K562 (cell line): Measurements from ENCODE around the gene TIMM44. TPM values are rescaled to one million over a fixed set of nuclear protein-coding genes. Genes with fewer than 3 reads are reported as not detected.

ENCODE experiments used
- ATAC-seq: fragments of 200-7000 bp; cut with Tn5 transposase; 3 replicates; pipeline ENCODE4 v1.9.1; 2020; ENCODE audit warnings: moderate library complexity
- BruUV-seq: library from RNA; stranded (reverse); fragments of 400-500 nt; replicated peaks from 2 replicates; lab custom pipeline; 2021; lab: Mats Ljungman, UMichigan
- CTCF ChIA-PET: fragments of 300-600 bp; formaldehyde crosslinking; extraction: SDS; loops from one replicate; lab custom pipeline; 2021; ENCODE audit warnings: low intra/inter-chr PET ratio; lab: Yijun Ruan, JAX
- POLR2A ChIA-PET: fragments of 300-600, 350-650 bp; sonication (Branson Sonifier 250); formaldehyde crosslinking; extraction: SDS; loops from one replicate; lab custom pipeline; 2021; ENCODE audit warnings: antibody characterized with exemption, inconsistent platforms; lab: Yijun Ruan, JAX
- DNase-seq, 4 experiments: peaks; one replicate each; pipeline versions ENCODE4 v3.0.0 to v3.0.0-alpha.2; 2011 to 2018; ENCODE audit warnings: low spot score in 3 of 4, mixed read lengths in 3 of 4; ENCODE audit errors: extremely low read depth in 1 of 4
- FAIRE-seq: peaks from 2 replicates; lab custom pipeline; 2011; peaks lifted over from hg19 to GRCh38; lab: Jason Lieb, UNC
- H2AFZ ChIP-seq: 2 replicates; pipeline ENCODE4 v1.6.0; 2011; ENCODE audit warnings: low read depth, low read length, control low read depth, inconsistent platforms
- H3K27ac ChIP-seq: fragments of 200-600 bp; 3 replicates; pipeline ENCODE4 v1.8.0; 2011; ENCODE audit warnings: low read depth, mild to moderate bottlenecking, control low read depth, inconsistent platforms, low read length, moderate library complexity, mixed read lengths; ENCODE audit errors: extremely low read depth
- H3K27me3 ChIP-seq, 2 experiments: fragments of 300-600 bp in 1 of 2; 2 replicates in 1 of 2; 3 replicates in 1 of 2; pipeline versions ENCODE4 v1.6.0 to v1.8.0; 2011; ENCODE audit warnings: inconsistent platforms in 2 of 2, low read length in 2 of 2, mild to moderate bottlenecking in 1 of 2, mixed read lengths in 1 of 2, moderate library complexity in 1 of 2; ENCODE audit not compliant: control insufficient read depth in 2 of 2, insufficient read depth in 2 of 2
- H3K36me3 ChIP-seq: fragments of 300-600 bp; 3 replicates; pipeline ENCODE4 v1.8.0; 2011; ENCODE audit warnings: mild to moderate bottlenecking, low read length, inconsistent platforms; ENCODE audit not compliant: control insufficient read depth, insufficient read depth
- H3K4me1 ChIP-seq, 2 experiments: fragments of 200-600 bp in 1 of 2; replicated peaks in 1 of 2; 2 replicates in 1 of 2; 3 replicates in 1 of 2; pipeline versions ENCODE4 v1.5.1 to v1.8.0; 2011; ENCODE audit warnings: inconsistent platforms in 2 of 2, low read length in 2 of 2, mild to moderate bottlenecking in 1 of 2, mixed read lengths in 1 of 2, moderate library complexity in 1 of 2; ENCODE audit not compliant: control insufficient read depth in 2 of 2, insufficient read depth in 2 of 2
- H3K4me2 ChIP-seq: 2 replicates; pipeline ENCODE4 v1.6.1; 2011; ENCODE audit warnings: low read length, control low read depth, inconsistent platforms, mixed read lengths; ENCODE audit not compliant: insufficient read depth
- H3K4me3 ChIP-seq: fragments of 200-600 bp; sonication (generic), shearing (Covaris generic); 2 replicates; pipeline ENCODE4 v1.5.1; 2016; ENCODE audit warnings: control low read depth, inconsistent platforms
- H3K79me2 ChIP-seq: fragments of 200-600 bp; 3 replicates; pipeline ENCODE4 v1.8.0; 2011; ENCODE audit warnings: low read length, inconsistent platforms; ENCODE audit not compliant: control insufficient read depth, insufficient read depth
- H3K9ac ChIP-seq, 2 experiments: 2 replicates each; pipeline versions ENCODE4 v1.6.0 to v1.6.1; 2011; ENCODE audit warnings: low read depth in 2 of 2, low read length in 2 of 2, control low read depth in 1 of 2, inconsistent platforms in 1 of 2, mild to moderate bottlenecking in 1 of 2, mixed read lengths in 1 of 2; ENCODE audit not compliant: insufficient read depth in 1 of 2
- H3K9me1 ChIP-seq: one replicate; pipeline ENCODE4 v1.6.0; 2011; ENCODE audit warnings: inconsistent platforms, mild to moderate bottlenecking, low read length, moderate library complexity; ENCODE audit not compliant: control insufficient read depth, insufficient read depth
- H3K9me3 ChIP-seq: replicated peaks from 2 replicates; pipeline ENCODE4 v1.5.1; 2011; ENCODE audit warnings: low read depth, low read length, inconsistent platforms; ENCODE audit not compliant: control insufficient read depth, insufficient read depth
- H4K20me1 ChIP-seq: replicated peaks from 2 replicates; pipeline ENCODE4 v1.6.1; 2011; ENCODE audit warnings: low read length, inconsistent platforms, mixed read lengths; ENCODE audit not compliant: control insufficient read depth, insufficient read depth
- KDM1A ChIP-seq, 2 experiments: fragments of 450-650 bp; IDR thresholded peaks; 2 replicates each; pipeline ENCODE4 v1.6.1; 2016; ENCODE audit warnings: mild to moderate bottlenecking in 2 of 2
- MTA2 ChIP-seq: fragments of 450-650 bp; IDR thresholded peaks from 2 replicates; pipeline ENCODE4 v1.6.1; 2016; ENCODE audit warnings: low read depth
- PML ChIP-seq: IDR thresholded peaks from 2 replicates; pipeline ENCODE4 v1.6.1; 2012; ENCODE audit warnings: low read length, inconsistent platforms
- STAT5A ChIP-seq: IDR thresholded peaks from 2 replicates; pipeline ENCODE4 v1.6.1; 2012; ENCODE audit warnings: low read length, inconsistent platforms, borderline replicate concordance
- ZNF133 ChIP-seq: fragments of 250-450 bp; sonication (Bioruptor Pico); IDR thresholded peaks from 2 replicates; pipeline ENCODE4 v1.4.0; 2020; ENCODE audit warnings: mild to moderate bottlenecking
- WGBS: fragments of 100-300 bp; shearing (Covaris generic); methylation state at CpG from one replicate; pipeline ENCODE4 v1.1.6; 2016; ENCODE audit warnings: low coverage, mixed read lengths; ENCODE audit not compliant: insufficient coverage; ENCODE audit errors: missing lambda C conversion rate; 5-methylcytosine and 5-hydroxymethylcytosine counted together
- in situ Hi-C: fragments of 300-500 bp; cut with MboI; formaldehyde crosslinking; loops from 4 replicates; pipeline ENCODE4 v1.15.0; 2018; ENCODE audit warnings: inconsistent platforms, mixed read lengths
- intact Hi-C: fragments of 100-400 bp; cut with micrococcal nuclease; formaldehyde crosslinking; loops from 2 replicates; pipeline ENCODE4 v1.14.2; 2022
- polyA plus RNA-seq, 8 experiments: library from polyadenylated mRNA; depleted of rRNA in 4 of 8; stranded (reverse) in 5 of 8; unstranded in 3 of 8; fragments of >200 nt; fragmentation: Nextera tagmentation in 2 of 8; fragmentation: Illumina TruSeq in 1 of 8; extraction: Ambion mirVana in 2 of 8; extraction: Trizol in 1 of 8; gene quantifications; 2 replicates each; pipeline versions ENCODE4 v1.2.1 to v1.2.3, GENCODE V29; 2011 to 2014; ENCODE audit warnings: inconsistent platforms in 1 of 8, missing spikeins in 1 of 8
- total RNA-seq, 7 experiments: library from RNA; depleted of rRNA in 6 of 7; stranded (reverse); fragments of >200 nt in 6 of 7; fragmentation: Illumina TruSeq in 2 of 7; extraction: Trizol in 2 of 7; gene quantifications; 2 replicates each; pipeline versions ENCODE4 v1.2.1 to v1.2.3, GENCODE V29; 2011 to 2021; ENCODE audit warnings: low replicate concordance in 1 of 7
- TF ChIP-seq, protein P1 (sequence below): IDR thresholded peaks from 2 replicates; pipeline ENCODE4 v1.6.1; 2016; ENCODE audit warnings: missing genetic modification characterization, missing compliant biosample characterization
- TF ChIP-seq, protein P2 (sequence below): fragments of 250-450 bp; sonication (Bioruptor Pico); IDR thresholded peaks from 2 replicates; pipeline ENCODE4 v1.5.0; 2021
- TF ChIP-seq, protein P3 (sequence below): fragments of 450-650 bp; formaldehyde crosslinking; conservative IDR thresholded peaks from 2 replicates; pipeline ENCODE4 v1.4.0; 2022; ENCODE audit warnings: mild to moderate bottlenecking, missing genetic modification characterization

TIMM44 gene
- total and polyA plus RNA-seq, 9 of the 15 experiments (the other 6 are each of a cell fraction or from before 2014, with no cell fraction given), result 10.3 to 231 (median 89.3) TPM

DNA sequence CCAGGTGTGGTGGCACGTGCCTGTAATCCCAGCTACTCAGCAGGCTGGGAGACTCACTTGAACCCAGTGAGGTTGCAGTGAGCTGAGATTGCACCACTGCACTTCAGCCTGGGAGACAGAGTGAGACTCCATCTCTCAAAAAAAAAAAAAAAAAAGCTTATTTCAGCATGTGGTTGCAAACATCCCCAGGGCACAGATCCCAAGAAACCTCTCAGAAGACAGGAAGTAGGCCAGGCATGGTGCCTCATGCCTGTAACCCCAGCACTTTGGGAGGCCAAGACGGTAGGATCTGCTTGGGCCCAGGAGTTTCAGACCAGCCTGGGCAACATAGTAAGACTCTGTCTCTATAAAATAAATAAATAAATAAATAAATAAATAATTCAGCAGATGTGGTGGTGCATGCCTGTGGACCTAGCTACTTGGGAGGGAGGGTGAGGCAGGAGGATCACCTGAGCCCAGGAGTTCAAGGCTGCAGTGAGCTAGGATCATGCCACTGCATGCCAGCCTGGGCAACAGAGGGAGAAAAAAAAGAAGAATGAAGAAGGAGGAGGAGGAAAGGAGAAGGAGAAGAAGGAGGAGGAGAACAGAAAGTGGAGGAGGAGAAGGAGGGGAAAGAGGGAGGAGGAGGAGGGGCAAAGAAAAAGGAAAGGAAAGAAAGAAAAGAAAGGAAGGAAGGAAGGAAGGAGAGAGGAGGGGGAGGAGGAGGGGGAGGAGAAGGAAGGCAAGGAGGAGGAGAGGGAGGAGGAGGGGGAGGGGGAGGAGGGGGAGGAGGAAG, 59.5 kb downstream of the TIMM44 start:
- in situ Hi-C loops, result no loop called here
- no peak for FAIRE-seq

More for the DNA sequence above, 59.5 kb downstream of the TIMM44 start:
- no peak overlapping the region for H3K4me3 ChIP-seq
- no peaks in the 10 kb centered on the region for H3K36me3 ChIP-seq
- ATAC-seq (no peak), DNase-seq (no peak)
- 47% methylated on average over 2 of the region's 2 CpGs for WGBS
- intact Hi-C loops, result no loop called here
- no peaks in the 10 kb centered on the region for H3K9me3 ChIP-seq
- H3K27me3 ChIP-seq, result no peaks in the 10 kb centered on the region
- no peaks in the 10 kb centered on the region for H4K20me1 ChIP-seq
- H3K4me1 ChIP-seq, result peaks cover 9 to 35% of the 10 kb centered on the region in 2 experiments
- TF ChIP-seq KDM1A (IDR thresholded peaks at IDR 0.05) (peak in 1 of 2 experiments; percentile 6; a peak in 1 of 4 replicates), STAT5A (no peak), PML (no peak), ZNF133 (CRISPR knock-in tag) (no peak), MTA2 (no peak)
- TF ChIP-seq, protein P1, sequence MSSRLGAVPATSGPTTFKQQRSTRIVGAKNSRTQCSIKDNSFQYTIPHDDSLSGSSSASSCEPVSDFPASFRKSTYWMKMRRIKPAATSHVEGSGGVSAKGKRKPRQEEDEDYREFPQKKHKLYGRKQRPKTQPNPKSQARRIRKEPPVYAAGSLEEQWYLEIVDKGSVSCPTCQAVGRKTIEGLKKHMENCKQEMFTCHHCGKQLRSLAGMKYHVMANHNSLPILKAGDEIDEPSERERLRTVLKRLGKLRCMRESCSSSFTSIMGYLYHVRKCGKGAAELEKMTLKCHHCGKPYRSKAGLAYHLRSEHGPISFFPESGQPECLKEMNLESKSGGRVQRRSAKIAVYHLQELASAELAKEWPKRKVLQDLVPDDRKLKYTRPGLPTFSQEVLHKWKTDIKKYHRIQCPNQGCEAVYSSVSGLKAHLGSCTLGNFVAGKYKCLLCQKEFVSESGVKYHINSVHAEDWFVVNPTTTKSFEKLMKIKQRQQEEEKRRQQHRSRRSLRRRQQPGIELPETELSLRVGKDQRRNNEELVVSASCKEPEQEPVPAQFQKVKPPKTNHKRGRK (tag), result peak; percentile 56
- TF ChIP-seq, protein P2, sequence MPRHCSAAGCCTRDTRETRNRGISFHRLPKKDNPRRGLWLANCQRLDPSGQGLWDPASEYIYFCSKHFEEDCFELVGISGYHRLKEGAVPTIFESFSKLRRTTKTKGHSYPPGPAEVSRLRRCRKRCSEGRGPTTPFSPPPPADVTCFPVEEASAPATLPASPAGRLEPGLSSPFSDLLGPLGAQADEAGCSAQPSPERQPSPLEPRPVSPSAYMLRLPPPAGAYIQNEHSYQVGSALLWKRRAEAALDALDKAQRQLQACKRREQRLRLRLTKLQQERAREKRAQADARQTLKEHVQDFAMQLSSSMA (CRISPR knock-in tag), result no peak
- TF ChIP-seq, protein P3, sequence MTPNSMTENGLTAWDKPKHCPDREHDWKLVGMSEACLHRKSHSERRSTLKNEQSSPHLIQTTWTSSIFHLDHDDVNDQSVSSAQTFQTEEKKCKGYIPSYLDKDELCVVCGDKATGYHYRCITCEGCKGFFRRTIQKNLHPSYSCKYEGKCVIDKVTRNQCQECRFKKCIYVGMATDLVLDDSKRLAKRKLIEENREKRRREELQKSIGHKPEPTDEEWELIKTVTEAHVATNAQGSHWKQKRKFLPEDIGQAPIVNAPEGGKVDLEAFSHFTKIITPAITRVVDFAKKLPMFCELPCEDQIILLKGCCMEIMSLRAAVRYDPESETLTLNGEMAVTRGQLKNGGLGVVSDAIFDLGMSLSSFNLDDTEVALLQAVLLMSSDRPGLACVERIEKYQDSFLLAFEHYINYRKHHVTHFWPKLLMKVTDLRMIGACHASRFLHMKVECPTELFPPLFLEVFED (CRISPR knock-in tag), result 0 out of 2 replicates have a peak, but pooled peaks have one; percentile 46
- no peaks in the 10 kb centered on the region for H3K9me1 ChIP-seq
- no TSS peak for BruUV-seq
- H3K27ac ChIP-seq, result no peak overlapping the region
- H3K4me2 ChIP-seq, result no peak overlapping the region
- H3K79me2 ChIP-seq, result peaks cover 4% of the 10 kb centered on the region; the same call in 2 of the 3 replicates
- no peak overlapping the region for H2AFZ ChIP-seq
- ChIA-PET POLR2A (interaction anchor here (1.4 kb wide), 1 partner anchor 39 kb away, joined by 8 read pairs; no protein-coding TSS in a partner anchor), CTCF (no interaction called here)
- H3K9ac ChIP-seq, result no peak overlapping the region
